ENCODE measurements around the gene FMO3.

FMO3 gene

DNA sequence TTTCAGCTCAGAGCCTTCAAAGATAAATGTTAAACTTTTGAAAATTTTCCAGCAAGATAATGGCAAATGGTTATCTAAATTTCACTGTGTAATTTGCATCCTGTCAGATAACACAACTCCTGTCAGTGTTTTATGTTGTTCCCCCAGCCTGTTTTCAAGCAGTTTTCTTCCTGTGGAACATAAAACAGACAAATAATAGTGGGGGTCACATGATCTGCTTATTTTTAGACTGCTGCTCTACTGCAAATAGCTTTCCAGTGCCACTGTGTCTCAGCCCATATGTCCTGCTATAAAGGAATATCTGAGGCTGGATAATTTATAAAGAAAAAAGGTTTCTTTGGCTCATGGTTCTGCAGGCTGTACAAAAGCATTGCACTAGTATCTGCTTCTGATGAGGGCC is 32.2 kb downstream of the FMO3 start:
- TF ChIP-seq, protein P1, sequence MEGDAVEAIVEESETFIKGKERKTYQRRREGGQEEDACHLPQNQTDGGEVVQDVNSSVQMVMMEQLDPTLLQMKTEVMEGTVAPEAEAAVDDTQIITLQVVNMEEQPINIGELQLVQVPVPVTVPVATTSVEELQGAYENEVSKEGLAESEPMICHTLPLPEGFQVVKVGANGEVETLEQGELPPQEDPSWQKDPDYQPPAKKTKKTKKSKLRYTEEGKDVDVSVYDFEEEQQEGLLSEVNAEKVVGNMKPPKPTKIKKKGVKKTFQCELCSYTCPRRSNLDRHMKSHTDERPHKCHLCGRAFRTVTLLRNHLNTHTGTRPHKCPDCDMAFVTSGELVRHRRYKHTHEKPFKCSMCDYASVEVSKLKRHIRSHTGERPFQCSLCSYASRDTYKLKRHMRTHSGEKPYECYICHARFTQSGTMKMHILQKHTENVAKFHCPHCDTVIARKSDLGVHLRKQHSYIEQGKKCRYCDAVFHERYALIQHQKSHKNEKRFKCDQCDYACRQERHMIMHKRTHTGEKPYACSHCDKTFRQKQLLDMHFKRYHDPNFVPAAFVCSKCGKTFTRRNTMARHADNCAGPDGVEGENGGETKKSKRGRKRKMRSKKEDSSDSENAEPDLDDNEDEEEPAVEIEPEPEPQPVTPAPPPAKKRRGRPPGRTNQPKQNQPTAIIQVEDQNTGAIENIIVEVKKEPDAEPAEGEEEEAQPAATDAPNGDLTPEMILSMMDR (IDR thresholded peaks at IDR 0.05; ENCODE audit: extremely low read depth, insufficient read depth, missing control alignments) = no peak
- no peak for DNase-seq (ENCODE audit: low spot score)
- in situ Hi-C loops (cut with MboI; ENCODE audit: low pct_unique_long_range_greater_than_20kb, low sequenced_read_pairs, unreplicated experiment) = no loop called here

GRCh38 chr1:171126504-171126903 is 35.8 kb downstream of the FMO3 start:
- DNase-seq (ENCODE audit: low spot score) = no peak
- TF ChIP-seq, protein P1 (IDR thresholded peaks at IDR 0.05; ENCODE audit: extremely low read depth, insufficient read depth, missing control alignments) = no peak
- in situ Hi-C loops (cut with MboI; ENCODE audit: low pct_unique_long_range_greater_than_20kb, low sequenced_read_pairs, unreplicated experiment) = no loop called here

DNA sequence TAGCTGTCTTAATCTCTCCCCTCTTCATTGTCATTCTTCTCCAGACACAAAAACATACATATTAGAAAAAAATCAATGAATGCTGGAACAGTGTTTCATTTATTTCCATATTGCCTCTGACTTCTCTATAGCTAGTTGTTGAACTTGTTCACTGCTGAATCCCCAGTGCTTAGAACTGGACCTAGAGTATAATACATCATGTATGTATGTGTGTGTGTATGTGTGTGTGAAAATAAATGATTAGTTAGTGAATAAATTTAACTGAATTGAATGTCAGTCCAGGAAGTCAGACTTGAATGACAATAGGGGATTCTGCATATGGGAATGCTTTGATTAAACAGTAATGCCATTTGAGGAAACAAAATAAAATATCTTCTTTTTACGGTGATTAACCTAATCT is 36.4 kb downstream of the FMO3 start:
- no peak for DNase-seq (ENCODE audit: low spot score)
- in situ Hi-C loops (cut with MboI; ENCODE audit: low pct_unique_long_range_greater_than_20kb, low sequenced_read_pairs, unreplicated experiment) = no loop called here
- TF ChIP-seq, protein P1 (IDR thresholded peaks at IDR 0.05; ENCODE audit: extremely low read depth, insufficient read depth, missing control alignments) = no peak

DNA sequence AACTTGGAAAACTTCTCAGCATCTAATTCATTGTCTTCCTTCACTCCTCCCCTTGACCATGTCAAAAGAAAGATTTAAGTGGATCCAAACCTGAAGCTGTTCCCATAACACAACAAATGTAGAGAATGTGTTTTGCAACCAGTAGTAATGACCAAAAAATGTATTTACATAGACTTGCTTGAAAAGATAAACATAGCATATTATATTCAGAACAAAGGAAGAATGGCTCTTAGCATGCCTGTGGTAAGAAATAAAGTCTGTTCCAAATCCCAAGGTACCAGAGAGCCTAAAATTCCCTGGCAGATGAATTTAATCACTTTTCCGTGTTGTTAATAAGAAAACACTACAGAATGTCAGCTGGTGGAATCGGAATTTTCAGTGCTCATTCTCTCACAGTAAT is 36.8 kb downstream of the FMO3 start:
- no peak for DNase-seq (ENCODE audit: low spot score)
- TF ChIP-seq, protein P1 (IDR thresholded peaks at IDR 0.05; ENCODE audit: extremely low read depth, insufficient read depth, missing control alignments) = no peak
- in situ Hi-C loops (cut with MboI; ENCODE audit: low pct_unique_long_range_greater_than_20kb, low sequenced_read_pairs, unreplicated experiment) = no loop called here

DNA sequence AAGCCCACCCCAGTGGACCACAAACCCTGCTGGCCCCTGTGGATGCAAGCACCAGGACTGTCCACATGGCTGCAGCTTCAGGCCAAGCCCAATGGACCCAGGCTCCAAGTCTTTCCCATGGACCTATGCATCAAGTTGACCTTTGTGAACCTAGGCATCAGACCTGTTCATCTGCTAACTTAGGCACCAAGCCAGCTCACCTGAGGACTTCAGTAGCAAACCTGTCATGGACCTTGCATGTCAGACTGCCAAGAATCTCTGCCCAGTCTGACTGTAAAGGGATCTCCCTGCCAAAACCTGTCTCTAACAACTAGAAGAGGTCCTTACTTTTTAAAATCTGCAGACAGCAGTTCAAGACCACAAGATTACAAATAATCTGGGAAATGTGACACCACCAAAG is 37.8 kb downstream of the FMO3 start:
- in situ Hi-C loops (cut with MboI; ENCODE audit: low pct_unique_long_range_greater_than_20kb, low sequenced_read_pairs, unreplicated experiment) = no loop called here
- DNase-seq (ENCODE audit: low spot score) = no peak
- TF ChIP-seq, protein P1 (IDR thresholded peaks at IDR 0.05; ENCODE audit: extremely low read depth, insufficient read depth, missing control alignments) = no peak

- TF ChIP-seq, protein P1 (IDR thresholded peaks at IDR 0.05; ENCODE audit: extremely low read depth, insufficient read depth, missing control alignments) = no peak
- in situ Hi-C loops (cut with MboI; ENCODE audit: low pct_unique_long_range_greater_than_20kb, low sequenced_read_pairs, unreplicated experiment) = no loop called here
Measured at GRCh38 chr1:171134204-171134923, 43.7 kb downstream of the FMO3 start.

More at GRCh38 chr1:171134204-171134923, 43.7 kb downstream of the FMO3 start:
- no peak for DNase-seq (ENCODE audit: low spot score)

Measured in GM13977 (cell line).